Measurements from ENCODE around the gene HS3ST4.
A peak's percentile ranks its signal among the peaks of the same experiment; 100 is the strongest.

HS3ST4 gene

DNA sequence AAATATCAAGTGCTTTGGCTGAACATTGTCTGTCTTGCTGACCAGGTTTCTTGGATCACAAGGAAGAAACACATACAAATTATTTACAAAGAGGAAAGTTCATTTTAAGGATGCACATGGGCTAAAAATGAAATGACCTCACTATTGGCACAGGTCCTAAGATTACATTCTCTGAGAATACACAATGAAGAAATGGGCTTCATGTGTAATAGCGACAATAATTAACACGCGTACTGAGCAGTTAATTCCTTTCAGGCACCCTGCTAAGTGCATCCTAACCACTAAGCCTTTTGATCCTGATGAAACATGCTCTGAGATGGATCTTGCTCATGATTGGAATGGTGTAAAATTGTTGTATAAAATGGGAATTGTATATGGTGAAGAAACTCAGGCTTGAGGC lies 429.0 kb downstream of the HS3ST4 start:
- no peak for DNase-seq

DNA sequence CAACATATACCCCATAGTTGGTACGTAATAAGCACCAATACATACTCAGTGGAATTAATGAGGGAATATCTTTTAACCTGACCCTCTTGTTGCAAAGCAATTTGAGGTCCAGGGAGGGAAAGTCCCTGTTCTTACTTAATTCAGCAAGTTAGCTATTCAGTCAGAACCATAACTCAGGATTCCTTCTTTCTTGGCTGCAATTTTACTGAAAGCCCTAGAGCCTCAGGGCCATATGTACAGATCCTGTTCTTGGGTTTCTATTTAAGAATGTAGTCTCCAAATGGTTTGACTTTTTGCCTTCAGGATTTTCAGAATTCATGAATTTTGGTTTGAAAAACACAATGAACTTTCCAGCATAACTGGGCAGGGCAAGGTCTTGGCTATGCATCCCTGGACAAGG lies 436.5 kb downstream of the HS3ST4 start:
- DNase-seq, result no peak

DNA sequence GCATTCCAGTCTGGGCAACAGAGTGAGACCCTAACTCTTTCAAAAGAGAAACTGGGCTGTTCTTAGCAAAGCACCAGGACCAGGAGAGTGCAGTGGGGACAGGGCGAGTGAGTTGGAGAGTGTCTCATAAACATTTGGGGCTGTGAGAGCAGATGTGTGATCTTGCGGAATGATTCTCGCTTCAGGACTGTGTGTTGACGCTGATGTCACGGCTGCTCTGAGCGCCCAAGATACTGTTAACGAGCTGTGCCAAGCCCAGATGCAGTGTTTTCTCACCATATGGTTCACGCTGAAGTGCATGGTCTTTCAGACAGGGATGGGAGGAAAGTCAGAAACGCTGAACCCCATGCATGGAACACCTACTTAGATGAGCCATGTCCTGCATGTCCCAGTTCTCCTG lies 438.2 kb downstream of the HS3ST4 start:
- DNase-seq, result no peak

DNA sequence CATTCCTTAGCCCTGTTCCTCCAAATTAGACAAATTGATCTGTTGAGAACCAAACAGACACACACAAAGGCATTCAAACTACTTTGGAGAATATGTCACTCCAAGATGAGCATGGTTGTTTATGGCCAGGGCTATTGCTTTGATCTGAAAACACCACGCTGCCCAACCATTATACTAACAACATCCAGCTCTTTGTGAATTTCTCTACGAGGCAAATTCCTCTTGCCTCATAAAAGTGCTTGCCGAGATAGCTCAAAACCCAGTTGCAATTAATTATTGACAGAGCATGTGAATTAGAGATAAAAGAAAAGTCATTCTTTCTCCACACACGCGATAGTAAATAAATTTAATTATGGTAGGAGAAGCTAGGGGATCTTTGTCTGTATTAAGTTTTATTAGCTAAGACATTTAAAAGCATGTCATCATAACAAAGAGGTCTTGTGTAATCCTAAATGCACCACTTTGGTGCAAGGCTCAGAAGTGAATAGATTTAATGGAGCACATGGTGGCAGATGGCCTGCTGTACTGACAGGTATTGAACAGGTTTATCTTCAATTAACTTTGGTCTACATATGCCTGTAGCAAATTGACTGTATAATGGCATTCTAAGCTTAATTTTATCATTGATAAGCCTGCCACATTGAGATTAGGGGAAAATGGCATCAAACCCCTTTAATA lies 441.8 kb downstream of the HS3ST4 start:
- DNase-seq, result no peak

GRCh38 chr16:26134588-26134987 lies 442.8 kb downstream of the HS3ST4 start:
- DNase-seq, result no peak

GRCh38 chr16:26137956-26138355 lies 446.2 kb downstream of the HS3ST4 start:
- no peak for DNase-seq

DNA sequence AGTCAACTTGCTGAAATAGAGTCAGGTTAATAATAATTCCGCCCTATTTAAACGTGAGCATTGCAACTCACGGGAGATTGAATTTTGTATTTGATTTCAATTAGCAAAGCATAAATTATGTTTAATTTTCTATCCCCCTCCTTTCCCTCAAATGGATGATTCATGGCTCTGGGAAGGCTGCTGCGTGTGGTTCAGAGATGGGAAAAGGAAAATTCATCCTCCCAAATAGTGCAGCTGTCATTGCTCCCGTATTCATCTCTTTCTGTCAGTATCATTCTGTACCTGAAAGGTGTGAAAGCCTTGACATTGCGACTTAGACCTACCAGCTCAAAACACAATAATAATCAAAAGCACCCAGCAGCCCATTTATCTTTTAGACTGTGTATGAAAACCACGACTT lies 447.3 kb downstream of the HS3ST4 start:
- DNase-seq, result no peak

- no peak for DNase-seq
Measured at GRCh38 chr16:26139884-26140283, 448.1 kb downstream of the HS3ST4 start.

- no peak for DNase-seq
Measured at GRCh38 chr16:26149364-26150190, 457.8 kb downstream of the HS3ST4 start.

DNA sequence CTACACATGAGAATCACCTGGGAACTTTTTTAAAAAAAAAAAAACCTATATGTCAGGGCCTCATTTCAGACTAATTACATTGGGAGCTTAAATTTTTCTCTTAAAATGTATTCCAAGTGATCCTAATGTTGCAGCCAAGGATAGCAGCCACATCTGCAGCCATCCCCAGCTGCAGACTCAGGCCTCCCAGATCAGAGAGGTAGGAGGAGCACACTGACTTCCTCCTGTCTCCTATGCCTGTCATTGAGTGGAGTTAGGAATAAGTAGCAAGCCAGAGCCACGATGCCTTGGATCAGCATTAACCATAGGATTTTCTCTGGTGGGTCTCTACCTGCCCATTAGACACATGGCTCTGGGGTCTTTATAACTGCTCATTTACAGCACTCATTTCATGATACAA lies 463.5 kb downstream of the HS3ST4 start:
- no peak for DNase-seq

DNA sequence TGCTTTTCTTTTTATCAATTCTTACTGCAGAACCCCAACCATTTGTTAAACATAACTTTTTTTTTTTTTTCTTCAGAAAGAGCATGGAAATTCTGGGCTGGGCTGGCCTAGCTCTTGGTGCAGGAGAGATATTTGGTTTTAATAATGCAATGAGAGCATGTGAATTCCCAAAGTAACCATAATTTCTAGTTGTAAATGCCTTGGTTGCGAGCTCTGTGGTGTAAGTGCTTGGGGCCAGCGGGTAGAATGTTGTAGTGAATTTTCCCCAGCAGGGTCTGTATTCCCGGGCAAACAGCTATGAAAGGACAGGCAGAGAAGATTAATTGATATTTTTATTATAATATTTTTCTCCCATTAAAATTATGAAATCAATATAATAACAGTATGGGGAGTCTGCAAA lies 465.6 kb downstream of the HS3ST4 start:
- DNase-seq, result no peak

DNA sequence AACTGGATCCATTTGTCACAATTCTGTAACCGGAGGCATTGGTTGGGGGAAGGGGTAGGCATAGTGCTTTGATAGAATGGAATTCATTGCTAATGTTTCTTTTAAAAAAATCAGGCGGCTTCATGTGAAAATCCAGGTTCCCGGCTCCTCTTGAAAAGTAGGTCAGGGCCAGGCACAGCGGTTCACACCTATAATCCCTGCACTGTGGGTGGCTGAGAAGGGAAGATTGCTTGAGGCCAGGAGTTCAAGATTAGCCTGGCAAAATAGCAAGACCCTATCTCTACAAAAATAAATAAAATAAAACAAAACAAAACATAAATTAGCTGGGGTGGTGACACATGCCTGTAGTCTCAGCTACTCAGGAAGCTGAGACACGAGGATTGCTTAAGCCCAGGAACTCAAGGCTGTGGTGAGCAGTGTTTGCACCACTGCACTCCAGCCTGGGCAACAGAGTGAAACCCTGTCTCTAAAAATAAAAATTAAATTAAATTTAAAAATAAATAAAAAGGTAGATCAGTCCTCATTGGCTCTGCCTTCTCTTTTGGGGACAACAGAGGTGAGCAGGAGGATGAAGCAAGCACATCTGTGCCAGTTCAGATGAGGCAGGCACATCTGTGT lies 466.5 kb downstream of the HS3ST4 start:
- DNase-seq, result peak; percentile 2

DNA sequence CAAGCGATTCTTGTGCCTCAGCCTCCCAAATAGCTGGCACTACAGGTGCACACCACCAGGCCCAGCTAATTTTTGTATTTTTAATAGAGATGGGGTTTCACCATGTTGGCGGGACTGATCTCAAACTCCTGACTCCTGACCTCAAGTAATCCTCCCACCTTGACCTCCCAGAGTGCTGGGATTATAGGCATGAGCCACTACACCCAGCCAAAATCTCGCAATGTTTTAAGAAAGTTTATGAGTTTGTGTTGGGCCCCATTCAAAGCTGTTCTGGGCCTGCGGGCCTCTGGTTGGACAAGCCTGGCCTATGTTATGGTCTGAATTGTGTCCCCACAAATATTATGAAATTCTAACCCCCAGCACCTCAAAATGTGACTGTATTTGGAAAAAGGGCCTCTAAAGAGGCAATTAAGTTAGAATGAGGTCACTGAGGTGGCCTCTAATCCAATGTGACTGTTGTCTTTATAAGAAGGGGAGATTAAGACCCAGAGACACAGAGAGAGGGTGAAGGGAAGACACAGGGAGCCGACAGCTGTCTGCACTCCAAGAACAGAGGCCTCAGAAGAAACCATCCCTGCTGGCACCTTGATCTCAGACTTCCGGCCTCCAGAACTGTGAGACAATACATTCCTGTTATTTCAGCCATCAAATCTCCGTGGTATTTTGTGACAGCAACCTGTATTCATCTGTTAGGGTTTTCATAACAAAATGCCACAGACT lies 469.9 kb downstream of the HS3ST4 start:
- no peak for DNase-seq

- no peak for DNase-seq
Measured at GRCh38 chr16:26169473-26169872, 477.7 kb downstream of the HS3ST4 start.

DNA sequence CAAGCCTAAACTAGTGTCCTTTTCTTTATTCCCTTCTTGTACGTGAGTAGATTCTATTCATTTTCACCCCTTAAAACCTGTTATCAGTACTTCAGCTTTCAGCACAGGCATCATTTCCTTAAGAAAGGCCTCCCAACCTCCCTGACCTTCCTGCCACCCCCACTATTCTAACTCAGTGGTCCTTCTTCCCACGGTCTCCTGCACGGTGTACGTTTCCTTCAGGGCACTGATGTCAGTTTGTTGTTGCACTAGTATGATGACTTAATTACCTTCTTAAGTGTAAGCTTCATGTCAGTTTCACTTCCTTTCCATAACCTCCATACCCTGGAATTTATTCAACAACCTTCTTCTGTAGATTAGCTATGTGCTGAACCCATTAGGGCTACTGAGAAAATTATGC lies 484.2 kb downstream of the HS3ST4 start:
- DNase-seq, result no peak

- DNase-seq, result no peak
Measured at GRCh38 chr16:26177438-26177837, 485.7 kb downstream of the HS3ST4 start.

GRCh38 chr16:26178298-26178697 lies 486.5 kb downstream of the HS3ST4 start:
- no peak for DNase-seq

DNA sequence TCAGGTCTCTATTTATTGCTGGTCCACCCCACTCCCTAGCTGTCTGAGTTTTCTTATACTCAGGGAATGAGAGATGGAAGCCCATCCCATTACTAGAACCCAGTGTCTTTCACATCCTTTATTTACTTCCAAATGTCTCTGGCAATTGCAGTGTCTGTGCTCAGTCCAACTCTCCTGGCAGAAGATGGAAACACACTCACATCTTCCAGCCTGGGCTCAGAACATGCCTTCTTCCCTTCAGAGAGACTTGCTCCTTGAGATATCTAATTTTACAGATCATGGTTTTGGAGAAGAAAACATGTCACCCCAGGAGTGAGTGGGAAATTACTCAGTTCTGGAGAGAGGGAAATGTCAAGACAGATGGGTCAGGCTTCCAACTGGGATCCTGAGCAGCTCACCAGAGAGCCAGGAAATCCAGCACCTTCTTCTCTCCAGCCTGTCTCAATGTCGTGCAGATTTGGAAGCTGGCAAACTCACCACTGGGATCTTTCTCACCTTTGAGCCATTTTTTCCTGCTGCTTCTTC lies 494.4 kb downstream of the HS3ST4 start:
- no peak for DNase-seq

All from NK-92 treated with Interleukin-12 subunit alpha and Interleukin-12 subunit beta, amount 100 ng/mL, for 24 hours (cell line).